NCI-H524 treated with DMSO at 0.1 percent for 48 hours (cell line): Measurements from ENCODE around the gene FPR1.
"Not testable (repeated sequence)": the region's sequence is repeated elsewhere in the genome, so short reads cannot be mapped to it uniquely, and the experiment has no call there.

Source experiments
- DNase-seq: peaks from one replicate; lab custom pipeline; 2025; lab: John Stamatoyannopoulos, UW

FPR1 gene

GRCh38 chr19:51779181-51779580, 27.5 kb upstream of the FPR1 start:
- DNase-seq: no peak

- DNase-seq: no peak
Measured at GRCh38 chr19:51777570-51778462, 26.1 kb upstream of the FPR1 start.

GRCh38 chr19:51776561-51776960, 24.9 kb upstream of the FPR1 start:
- not testable (repeated sequence) for DNase-seq

- no peak for DNase-seq
Measured at GRCh38 chr19:51772977-51773376, 21.3 kb upstream of the FPR1 start.

GRCh38 chr19:51771376-51772130, 19.9 kb upstream of the FPR1 start:
- DNase-seq: no peak

GRCh38 chr19:51766461-51766860, 14.8 kb upstream of the FPR1 start:
- no peak for DNase-seq

GRCh38 chr19:51765086-51765485, 13.4 kb upstream of the FPR1 start:
- no peak for DNase-seq

- no peak for DNase-seq
Measured at GRCh38 chr19:51761696-51762095, 10.0 kb upstream of the FPR1 start.

GRCh38 chr19:51760697-51761356, 9.1 kb upstream of the FPR1 start, which contains the start of gene FPR2:
TSS of gene FPR2 (plus strand) at chr19:51761180. CDS start at chr19:51768659, 7,479 bp downstream.
- no peak for DNase-seq

- no peak for DNase-seq
Measured at GRCh38 chr19:51755571-51755970, 3.9 kb upstream of the FPR1 start.

GRCh38 chr19:51754770-51755169, 3.1 kb upstream of the FPR1 start:
- no peak for DNase-seq

GRCh38 chr19:51754109-51754508, 2.4 kb upstream of the FPR1 start:
- DNase-seq: no peak

- no peak for DNase-seq
Measured at GRCh38 chr19:51750400-51751094, 1.1 kb downstream of the FPR1 start.

- DNase-seq: no peak
Measured at GRCh38 chr19:51749979-51750378, 1.7 kb downstream of the FPR1 start.

- no peak for DNase-seq
Measured at GRCh38 chr19:51746731-51747130, 4.9 kb downstream of the FPR1 start.

- DNase-seq: no peak
Measured at GRCh38 chr19:51743405-51743804, 8.3 kb downstream of the FPR1 start.

- no peak for DNase-seq
Measured at GRCh38 chr19:51742789-51743188, 8.9 kb downstream of the FPR1 start.

- no peak for DNase-seq
Measured at GRCh38 chr19:51740356-51740755, 11.3 kb downstream of the FPR1 start.

- DNase-seq: no peak
Measured at GRCh38 chr19:51739466-51740213, 12.0 kb downstream of the FPR1 start.

GRCh38 chr19:51738523-51738922, 13.2 kb downstream of the FPR1 start:
- not testable (repeated sequence) for DNase-seq

- no peak for DNase-seq
Measured at GRCh38 chr19:51737924-51738323, 13.8 kb downstream of the FPR1 start.
